ENCODE measurements around the gene IKZF5. TPM values are rescaled to one million over a fixed set of nuclear protein-coding genes. Genes with fewer than 3 reads are reported as not detected.

Gene IKZF5
- total RNA-seq, 2 experiments from 2014 or later, result 14.3 to 14.6 TPM

DNA sequence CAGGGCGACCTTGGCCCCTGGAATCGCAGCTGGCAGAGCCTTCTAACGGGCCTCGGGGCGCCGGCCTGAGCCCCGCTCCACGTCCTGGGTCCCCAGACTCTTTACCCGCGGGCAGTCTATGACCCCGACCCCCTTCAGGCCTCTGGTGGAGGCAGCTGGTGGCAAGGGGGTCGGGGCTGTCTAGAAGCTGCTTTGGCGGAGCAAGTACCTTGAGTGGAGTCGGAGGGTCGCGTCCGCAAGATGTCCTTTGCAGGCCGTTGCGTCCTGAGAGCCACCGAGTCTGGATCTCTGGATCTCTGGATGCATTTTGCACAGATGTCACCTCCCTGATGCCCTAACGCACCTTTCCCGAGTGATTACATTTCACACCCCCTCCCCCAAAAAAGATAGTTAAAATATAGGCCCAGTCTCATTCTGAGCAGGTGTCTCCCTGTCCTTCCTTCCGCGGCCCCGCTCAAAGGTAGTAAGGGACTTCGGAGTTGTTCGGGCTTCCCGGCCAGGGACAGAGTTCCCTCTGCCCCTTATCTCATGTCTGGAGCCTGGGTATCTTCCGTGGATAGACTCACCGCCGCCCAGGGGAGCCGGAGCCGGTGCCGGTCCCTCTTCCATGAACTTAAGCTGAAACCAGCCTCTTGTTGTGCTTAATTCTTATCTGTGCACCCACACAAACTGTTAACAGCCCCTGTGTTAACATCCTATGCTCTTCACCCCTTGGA lies 668 bp upstream of the IKZF5 start:
- peaks cover 10% of the 10 kb centered on the region for H3K36me3 Mint-ChIP-seq (ENCODE audit: low read depth)
- no peaks in the 10 kb centered on the region for H3K27me3 Mint-ChIP-seq
- H3K4me1 Mint-ChIP-seq, result peaks cover 40% of the 10 kb centered on the region
- H3K9me3 Mint-ChIP-seq, result no peaks in the 10 kb centered on the region
- peak; percentile 16 for DNase-seq
- H3K27ac Mint-ChIP-seq, result peak overlapping the region; percentile 100
- CTCF ChIA-PET, result no interaction called here
- peak overlapping the region; percentile 92 for H3K4me3 Mint-ChIP-seq
- POLR2A ChIA-PET, result no interaction called here

DNA sequence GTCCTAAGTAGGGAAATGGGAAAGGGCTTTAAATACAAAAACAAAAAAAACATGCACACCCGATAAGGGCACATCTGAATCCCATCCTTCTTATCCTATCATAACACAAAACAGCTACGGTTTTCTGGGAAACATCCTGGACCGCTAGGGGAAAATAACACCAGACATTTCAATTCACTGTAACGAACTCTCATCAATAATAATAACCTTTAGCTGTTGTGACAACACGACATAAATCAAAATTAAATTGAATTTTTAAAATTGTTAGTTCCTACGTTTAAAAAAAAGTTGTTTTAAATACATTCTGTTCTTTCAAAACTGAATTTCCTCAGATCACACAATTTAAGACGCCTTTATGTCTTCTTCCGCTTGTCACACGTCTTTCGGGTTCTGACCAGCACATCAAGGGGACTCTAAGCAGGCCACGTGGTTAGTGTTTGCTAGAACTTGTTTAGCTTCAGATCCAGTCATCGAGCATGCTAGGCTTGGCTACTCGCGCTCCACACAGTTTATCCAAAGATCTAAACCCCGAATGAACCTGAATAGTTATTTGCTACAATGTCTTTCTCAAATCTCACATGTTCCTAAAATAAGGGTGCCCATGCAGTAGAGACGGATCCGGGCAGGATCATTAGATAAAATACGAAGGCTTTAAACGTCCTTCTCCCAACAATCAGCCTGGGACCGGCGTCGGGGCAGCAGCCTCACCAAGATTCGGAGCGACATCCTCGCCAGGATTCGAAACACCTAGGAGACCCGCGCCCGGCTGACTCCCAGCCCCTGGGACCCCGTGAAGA lies 839 bp downstream of the IKZF5 start:
- peak; percentile 67 for DNase-seq
- peaks cover 11% of the 10 kb centered on the region for H3K36me3 Mint-ChIP-seq (ENCODE audit: low read depth)
- H3K9me3 Mint-ChIP-seq, result no peaks in the 10 kb centered on the region
- ChIA-PET POLR2A (interaction anchor here (0.8 kb wide), 1 partner anchor 27 kb away, joined by 3 read pairs; the partner anchor contains the start of gene PSTK), CTCF (interaction anchor here (0.6 to 1.3 kb wide), 4 partner anchors 10 to 1808 kb away, joined by 3 to 4 read pairs (median 4); partner anchors contain the start of gene PSTK)
- H3K27ac Mint-ChIP-seq, result peak overlapping the region; percentile 100
- H3K27me3 Mint-ChIP-seq, result no peaks in the 10 kb centered on the region
- peak overlapping the region; percentile 92 for H3K4me3 Mint-ChIP-seq
- peaks cover 40% of the 10 kb centered on the region for H3K4me1 Mint-ChIP-seq

DNA sequence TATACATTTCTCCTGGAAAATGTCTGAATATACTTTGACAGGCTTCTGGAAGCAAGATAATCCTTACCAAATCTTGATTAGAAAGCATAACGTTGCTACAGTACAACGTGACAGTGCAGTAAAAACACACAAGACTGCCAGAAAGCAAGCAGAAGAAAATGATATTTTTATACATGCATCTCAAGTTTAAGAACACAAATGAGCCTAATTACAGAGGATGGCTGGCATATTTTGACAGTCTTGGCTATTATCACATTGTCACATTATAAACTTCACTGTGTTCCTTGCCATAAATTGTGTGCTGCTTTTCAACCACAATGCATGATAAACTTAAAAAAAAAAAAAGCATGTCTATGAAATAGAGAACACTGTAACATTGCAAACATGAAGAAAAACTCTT lies 4.3 kb downstream of the IKZF5 start:
- peaks cover 9% of the 10 kb centered on the region for H3K36me3 Mint-ChIP-seq (ENCODE audit: low read depth)
- CTCF ChIA-PET, result no interaction called here

DNA sequence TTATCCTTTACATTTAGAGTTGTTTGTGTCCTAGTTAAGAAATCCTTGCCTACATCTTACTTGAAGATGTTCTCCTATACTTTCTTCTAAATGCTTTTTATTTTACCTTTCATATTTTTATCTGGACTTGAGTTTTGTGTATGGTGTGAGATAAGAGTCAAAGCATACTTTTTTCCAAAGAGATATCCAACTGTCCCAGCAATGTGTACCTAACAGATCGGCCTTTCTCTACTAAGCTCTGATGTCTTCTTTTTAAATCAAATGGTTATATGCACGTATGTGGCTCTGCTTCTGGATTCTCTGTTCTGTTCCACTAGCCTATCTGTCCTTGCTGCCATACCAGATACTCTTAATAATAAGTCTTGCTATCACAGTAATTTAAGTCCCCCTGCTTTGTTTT lies 7.2 kb downstream of the IKZF5 start:
- Mint-ChIP-seq H3K4me1 (peaks cover 26% of the 10 kb centered on the region), H3K4me3 (no peak overlapping the region), H3K27ac (no peak overlapping the region), H3K36me3 (ENCODE audit: low read depth) (peaks cover 9% of the 10 kb centered on the region), H3K27me3 (no peaks in the 10 kb centered on the region), H3K9me3 (no peaks in the 10 kb centered on the region)
- ChIA-PET POLR2A (no interaction called here), CTCF (interaction anchor here (0.5 to 1.1 kb wide), 2 partner anchors 21 to 515 kb away, joined by 3 to 4 read pairs; partner anchors contain the start of gene PSTK)
- DNase-seq, result no peak

More for the DNA sequence above, 4.3 kb downstream of the IKZF5 start:
- Mint-ChIP-seq H3K4me3 (no peak overlapping the region), H3K27me3 (no peaks in the 10 kb centered on the region), H3K4me1 (peaks cover 38% of the 10 kb centered on the region), H3K27ac (no peak overlapping the region), H3K9me3 (no peaks in the 10 kb centered on the region)
- DNase-seq, result no peak
- POLR2A ChIA-PET, result no interaction called here

DNA sequence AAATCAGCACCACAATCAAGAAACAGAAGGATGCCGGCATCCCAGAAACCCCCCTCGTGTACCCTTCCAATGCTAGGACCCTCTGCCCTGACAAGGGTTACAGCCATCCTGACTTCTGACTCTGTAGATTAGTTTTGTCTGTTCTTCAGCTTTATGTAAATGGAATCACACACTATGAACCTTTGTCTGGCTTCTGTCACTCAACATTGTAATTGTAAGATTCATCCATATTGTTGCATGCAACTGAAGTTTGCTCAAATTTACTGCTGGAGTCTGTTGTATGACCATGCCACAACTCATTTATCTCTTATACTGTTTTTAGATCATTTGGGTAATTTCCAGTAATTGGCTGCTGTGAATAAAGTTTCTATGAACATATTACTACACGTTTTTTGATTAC lies 8.4 kb downstream of the IKZF5 start:
- no peaks in the 10 kb centered on the region for H3K9me3 Mint-ChIP-seq
- ChIA-PET POLR2A (interaction anchor here (0.7 to 0.8 kb wide), 2 partner anchors 30 to 47 kb away, joined by 3 read pairs; no protein-coding TSS in a partner anchor), CTCF (interaction anchor here (1.3 kb wide), 1 partner anchor 20 kb away, joined by 7 read pairs; the partner anchor contains the start of gene PSTK)
- no peak overlapping the region for H3K27ac Mint-ChIP-seq
- H3K4me3 Mint-ChIP-seq, result no peak overlapping the region
- peaks cover 13% of the 10 kb centered on the region for H3K36me3 Mint-ChIP-seq (ENCODE audit: low read depth)
- H3K27me3 Mint-ChIP-seq, result no peaks in the 10 kb centered on the region
- H3K4me1 Mint-ChIP-seq, result peaks cover 16% of the 10 kb centered on the region
- DNase-seq, result no peak

DNA sequence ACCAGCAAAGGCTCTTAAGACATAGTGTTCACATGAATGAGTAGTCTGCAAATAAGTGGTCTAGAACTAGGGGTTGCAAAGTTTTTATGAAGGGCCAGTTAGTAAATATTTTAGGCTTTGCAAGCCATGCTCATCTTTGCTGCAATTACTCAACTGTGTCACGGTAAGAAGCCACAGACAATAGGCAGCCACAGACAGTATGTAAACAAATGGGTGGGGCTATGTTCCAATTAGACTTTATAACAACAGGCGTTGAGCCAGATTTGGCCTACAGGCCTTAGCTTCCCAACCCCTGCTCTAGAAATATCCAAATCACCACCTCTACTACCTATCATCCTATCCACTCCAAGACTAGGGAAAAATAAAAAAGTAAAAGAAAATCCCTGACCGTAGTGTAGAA lies 9.2 kb downstream of the IKZF5 start:
- ChIA-PET CTCF (interaction anchor here (1.3 kb wide), 1 partner anchor 19 kb away, joined by 7 read pairs; the partner anchor contains the start of gene PSTK), POLR2A (interaction anchor here (0.7 kb wide), 1 partner anchor 240 kb away, joined by 3 read pairs; no protein-coding TSS in a partner anchor)
- H3K9me3 Mint-ChIP-seq, result no peaks in the 10 kb centered on the region
- no peaks in the 10 kb centered on the region for H3K27me3 Mint-ChIP-seq
- no peak overlapping the region for H3K4me3 Mint-ChIP-seq
- H3K4me1 Mint-ChIP-seq, result peaks cover 15% of the 10 kb centered on the region
- no peak overlapping the region for H3K27ac Mint-ChIP-seq
- peaks cover 18% of the 10 kb centered on the region for H3K36me3 Mint-ChIP-seq (ENCODE audit: low read depth)
- DNase-seq, result no peak

DNA sequence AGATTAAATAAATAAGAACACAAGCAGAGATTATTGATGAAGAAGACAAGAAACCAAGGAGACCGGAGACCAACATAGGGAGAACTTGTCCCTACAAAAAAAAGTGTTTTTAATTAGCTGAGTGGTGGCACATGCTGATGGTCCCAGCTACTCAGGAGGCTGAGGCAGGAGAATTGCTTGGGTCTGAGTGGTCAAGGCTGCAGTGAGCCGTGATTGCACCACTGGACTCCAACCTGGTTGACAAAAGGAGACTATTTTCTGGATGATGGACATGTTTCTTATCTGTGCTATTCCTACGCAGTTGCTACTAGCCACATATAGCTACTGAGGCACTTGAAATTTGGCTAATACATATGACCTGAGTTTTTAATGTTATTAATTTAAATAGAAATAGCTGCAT lies 9.7 kb downstream of the IKZF5 start:
- Mint-ChIP-seq H3K27ac (no peak overlapping the region), H3K9me3 (no peaks in the 10 kb centered on the region), H3K4me3 (no peak overlapping the region), H3K4me1 (peaks cover 15% of the 10 kb centered on the region), H3K36me3 (ENCODE audit: low read depth) (peaks cover 22% of the 10 kb centered on the region), H3K27me3 (no peaks in the 10 kb centered on the region)
- DNase-seq, result no peak
- POLR2A ChIA-PET, result interaction anchor here (0.7 kb wide), 1 partner anchor 241 kb away, joined by 3 read pairs; no protein-coding TSS in a partner anchor
- CTCF ChIA-PET, result interaction anchor here (1.3 kb wide), 1 partner anchor 19 kb away, joined by 7 read pairs; the partner anchor contains the start of gene PSTK

DNA sequence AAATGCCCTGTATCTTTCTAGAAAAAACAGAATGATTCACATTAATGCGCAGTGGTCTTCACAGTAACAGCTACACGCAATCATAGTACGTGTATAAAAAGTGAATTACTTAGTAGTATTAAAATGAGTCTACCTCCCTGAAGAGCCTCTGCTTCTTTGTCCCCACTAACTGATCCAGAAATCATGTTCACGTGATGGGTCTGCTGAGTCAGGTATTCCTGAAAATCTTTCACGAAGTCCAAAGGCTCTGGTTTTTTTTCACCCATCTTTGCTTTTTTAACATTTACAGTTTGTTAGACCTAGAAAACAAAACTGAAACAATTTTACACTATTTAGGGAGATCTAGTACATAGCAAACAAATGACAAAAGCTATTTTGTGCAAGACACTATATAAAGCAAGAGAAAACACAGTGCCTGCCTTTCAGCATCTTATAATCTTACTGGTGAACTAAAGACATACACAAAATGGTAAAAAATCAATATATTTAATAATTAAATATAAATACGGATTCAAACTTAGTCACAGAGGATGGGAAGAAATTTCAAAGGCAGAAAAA lies 10.2 kb downstream of the IKZF5 start:
- ChIA-PET CTCF (interaction anchor here (1.7 kb wide), 1 partner anchor 8 kb away, joined by 4 read pairs; no protein-coding TSS in a partner anchor), POLR2A (no interaction called here)
- Mint-ChIP-seq H3K4me1 (peaks cover 15% of the 10 kb centered on the region), H3K27ac (no peak overlapping the region), H3K27me3 (no peaks in the 10 kb centered on the region), H3K9me3 (no peaks in the 10 kb centered on the region), H3K4me3 (no peak overlapping the region), H3K36me3 (ENCODE audit: low read depth) (peaks cover 22% of the 10 kb centered on the region)
- no peak for DNase-seq

DNA sequence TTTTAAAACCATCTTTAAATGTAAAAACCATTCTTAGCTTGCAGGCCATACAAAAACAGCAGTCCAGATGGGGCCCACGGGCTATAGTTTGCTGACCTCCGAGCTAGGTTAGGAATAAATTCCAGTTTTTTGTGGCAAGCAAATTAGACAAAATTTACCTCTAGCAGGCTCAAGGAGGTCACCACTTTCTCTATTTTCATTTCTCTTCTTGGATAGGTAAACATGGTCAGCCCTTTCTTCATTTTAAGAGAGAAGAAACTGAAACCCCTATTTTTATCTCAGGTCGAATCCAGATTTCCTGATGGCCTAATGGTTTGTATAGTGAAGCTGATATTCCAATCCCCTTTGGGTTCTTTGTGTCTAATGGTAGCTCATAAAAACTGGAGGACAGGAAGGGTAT lies 10.7 kb downstream of the IKZF5 start:
- Mint-ChIP-seq H3K9me3 (no peaks in the 10 kb centered on the region), H3K27me3 (no peaks in the 10 kb centered on the region), H3K27ac (no peak overlapping the region), H3K4me1 (peaks cover 15% of the 10 kb centered on the region), H3K36me3 (ENCODE audit: low read depth) (peaks cover 24% of the 10 kb centered on the region), H3K4me3 (no peak overlapping the region)
- ChIA-PET CTCF (interaction anchor here (1.0 to 1.7 kb wide), 3 partner anchors 8 to 13 kb away, joined by 3 to 5 read pairs (median 4); no protein-coding TSS in a partner anchor), POLR2A (no interaction called here)
- DNase-seq, result no peak

DNA sequence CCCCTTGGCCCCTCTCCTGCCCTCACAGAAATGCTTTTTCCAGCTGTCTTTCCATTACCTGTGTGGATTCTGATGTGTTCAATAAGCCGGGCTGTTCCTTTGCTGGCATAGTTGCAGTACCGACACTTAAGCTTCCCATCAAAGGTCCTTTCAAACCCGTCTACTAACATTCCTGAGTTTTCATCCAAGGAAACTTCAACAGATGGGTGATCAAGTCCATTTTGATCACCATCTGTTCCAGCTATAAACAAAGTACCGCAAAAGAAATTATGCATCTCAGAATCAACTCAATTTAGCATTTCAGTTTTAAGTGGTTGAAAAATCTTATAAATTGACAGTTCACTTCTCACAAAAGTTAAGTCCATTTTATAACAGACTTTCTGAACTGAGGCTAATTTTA lies 12.7 kb downstream of the IKZF5 start:
- H3K27me3 Mint-ChIP-seq, result no peaks in the 10 kb centered on the region
- ChIA-PET POLR2A (no interaction called here), CTCF (interaction anchor here (1.3 kb wide), 1 partner anchor 9 kb away, joined by 3 read pairs; no protein-coding TSS in a partner anchor)
- H3K36me3 Mint-ChIP-seq (ENCODE audit: low read depth), result peaks cover 24% of the 10 kb centered on the region
- H3K4me1 Mint-ChIP-seq, result peaks cover 15% of the 10 kb centered on the region
- DNase-seq, result no peak
- no peaks in the 10 kb centered on the region for H3K9me3 Mint-ChIP-seq
- H3K27ac Mint-ChIP-seq, result no peak overlapping the region
- H3K4me3 Mint-ChIP-seq, result no peak overlapping the region

DNA sequence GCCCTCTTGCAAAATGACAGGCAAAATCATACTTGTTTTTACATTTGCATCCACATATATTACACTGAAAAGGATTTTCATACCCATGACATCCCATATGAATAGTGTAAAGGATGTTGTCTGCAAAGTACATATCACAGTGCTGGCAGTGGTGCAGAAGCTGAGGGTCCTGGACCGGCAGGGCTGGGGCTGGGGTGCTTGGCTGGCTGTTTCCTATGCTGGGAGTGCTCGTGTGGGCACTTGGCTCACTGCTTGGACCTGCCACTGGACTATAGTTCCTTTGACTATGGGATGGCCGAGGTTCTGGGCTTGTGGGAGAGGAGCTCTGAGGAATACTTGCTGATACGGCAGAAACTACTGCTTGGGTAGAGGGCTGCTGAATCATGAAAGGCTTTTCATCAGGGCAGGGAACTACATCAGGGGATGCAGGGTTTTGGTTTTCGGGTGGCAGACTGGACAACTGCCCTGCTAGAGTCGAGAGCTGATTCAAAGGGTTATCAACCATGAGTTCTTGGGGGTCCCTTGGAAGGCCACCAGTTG lies 14.7 kb downstream of the IKZF5 start:
- Mint-ChIP-seq H3K9me3 (no peaks in the 10 kb centered on the region), H3K27ac (no peak overlapping the region), H3K4me3 (no peak overlapping the region), H3K36me3 (ENCODE audit: low read depth) (peaks cover 26% of the 10 kb centered on the region), H3K4me1 (peaks cover 2% of the 10 kb centered on the region), H3K27me3 (no peaks in the 10 kb centered on the region)
- CTCF ChIA-PET, result interaction anchor here (1.9 kb wide), 1 partner anchor 9 kb away, joined by 6 read pairs; no protein-coding TSS in a partner anchor
- POLR2A ChIA-PET, result no interaction called here
- no peak for DNase-seq

DNA sequence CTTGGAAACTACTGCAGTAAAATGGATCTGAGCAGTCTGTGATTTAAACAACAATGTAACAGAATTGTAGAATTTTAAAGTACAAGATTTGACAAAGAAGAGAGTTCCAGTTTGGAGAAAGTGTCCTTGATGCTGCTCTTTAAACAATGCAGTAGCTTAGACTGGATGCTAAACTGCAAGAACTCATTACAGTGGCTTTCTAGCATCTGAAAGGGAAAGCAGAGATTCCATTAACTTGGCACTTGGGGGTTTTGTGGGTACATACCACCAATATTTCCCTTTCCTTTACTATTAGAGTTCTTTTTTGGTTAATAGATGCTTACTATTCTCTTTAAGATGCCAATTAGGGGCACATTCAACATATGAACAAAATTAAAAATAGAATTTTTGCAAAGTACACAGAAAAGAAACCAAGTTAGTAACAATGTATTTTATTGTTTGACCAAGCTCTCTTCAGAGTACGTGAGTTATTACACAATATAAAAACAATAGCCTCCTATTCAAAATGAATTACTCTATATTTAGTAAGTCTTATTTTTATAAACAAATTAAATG lies 16.5 kb downstream of the IKZF5 start:
- H3K27me3 Mint-ChIP-seq, result no peaks in the 10 kb centered on the region
- CTCF ChIA-PET, result interaction anchor here (3.7 kb wide), 1 partner anchor 11 kb away, joined by 19 read pairs; the partner anchor contains the start of gene PSTK

More for the DNA sequence above, 16.5 kb downstream of the IKZF5 start:
- Mint-ChIP-seq H3K9me3 (no peaks in the 10 kb centered on the region), H3K4me1 (no peaks in the 10 kb centered on the region), H3K4me3 (no peak overlapping the region), H3K36me3 (ENCODE audit: low read depth) (peaks cover 23% of the 10 kb centered on the region), H3K27ac (no peak overlapping the region)
- POLR2A ChIA-PET, result no interaction called here
- no peak for DNase-seq

All from activated CD4-positive, alpha-beta T cell treated with anti-CD3 and anti-CD28 coated beads, Interleukin-2, amount 10 ng/mL, durations not matched to agents 7 days and 5 days (primary cell).